Fibroblast of lung (primary cell): ENCODE results near the gene KCNJ6. TPM values are rescaled to one million over a fixed set of nuclear protein-coding genes. Genes with fewer than 3 reads are reported as not detected.

Experiments used
- DNase-seq, 2 donors: peaks; one replicate each; pipeline versions ENCODE4 v3.0.0 to v3.0.0-alpha.2; 2010; ENCODE audit warnings: low read depth in 2 of 2
- H2AFZ ChIP-seq: 2 replicates; pipeline ENCODE4 v1.5.1; 2012; ENCODE audit warnings: low read length, control low read depth, inconsistent platforms
- H3K27ac ChIP-seq: 2 replicates; pipeline ENCODE4 v1.5.1; 2011; ENCODE audit warnings: low read length, control low read depth; ENCODE audit not compliant: insufficient read depth
- H3K27me3 ChIP-seq: 2 replicates; pipeline ENCODE4 v1.5.1; 2011; ENCODE audit warnings: mild to moderate bottlenecking, low read length; ENCODE audit not compliant: control insufficient read depth, insufficient read depth
- H3K36me3 ChIP-seq: 2 replicates; pipeline ENCODE4 v1.5.1; 2011; ENCODE audit warnings: low read length; ENCODE audit not compliant: control insufficient read depth, insufficient read depth
- H3K4me1 ChIP-seq: 2 replicates; pipeline ENCODE4 v1.5.1; 2011; ENCODE audit warnings: low read length; ENCODE audit not compliant: control insufficient read depth, insufficient read depth; ENCODE audit errors: extremely low read depth
- H3K4me2 ChIP-seq: 2 replicates; pipeline ENCODE4 v1.5.1; 2011; ENCODE audit warnings: low read length, control low read depth; ENCODE audit not compliant: insufficient read depth; ENCODE audit errors: extremely low read depth
- H3K4me3 ChIP-seq, 4 experiments: fragments of 200-600 bp in 1 of 4; sonication (generic) in 1 of 4; replicated peaks in 1 of 4; 2 replicates each; pipeline ENCODE4 v1.5.1; 2011 to 2016; ENCODE audit warnings: low read length in 4 of 4, low read depth in 3 of 4, mild to moderate bottlenecking in 3 of 4, control low read depth in 2 of 4, inconsistent platforms in 1 of 4, mixed read lengths in 1 of 4; ENCODE audit not compliant: insufficient read depth in 1 of 4; ENCODE audit errors: control extremely low read depth in 1 of 4
- H3K79me2 ChIP-seq: 2 replicates; pipeline ENCODE4 v1.5.1; 2012; ENCODE audit warnings: mild to moderate bottlenecking, low read length, inconsistent platforms; ENCODE audit not compliant: control insufficient read depth, insufficient read depth
- H3K9ac ChIP-seq: 2 replicates; pipeline ENCODE4 v1.5.1; 2011; ENCODE audit warnings: mild to moderate bottlenecking, low read length, control low read depth; ENCODE audit not compliant: insufficient read depth
- H3K9me3 ChIP-seq: 2 replicates; pipeline ENCODE4 v1.5.1; 2012; ENCODE audit warnings: low read depth, low read length; ENCODE audit not compliant: control insufficient read depth, insufficient read depth
- H4K20me1 ChIP-seq: 2 replicates; pipeline ENCODE4 v1.5.1; 2011; ENCODE audit warnings: low read length; ENCODE audit not compliant: control insufficient read depth, insufficient read depth; ENCODE audit errors: extremely low read depth
- CTCF ChIP-seq, 2 donors: IDR thresholded peaks in 1 of 2; conservative IDR thresholded peaks in 1 of 2; 1 replicate in 1 of 2; 2 replicates in 1 of 2; pipeline ENCODE4 v1.5.1; 2011 to 2012; ENCODE audit warnings: low read length in 2 of 2, control low read depth in 1 of 2, inconsistent platforms in 1 of 2, low read depth in 1 of 2, mild to moderate bottlenecking in 1 of 2
- EZH2 ChIP-seq: IDR thresholded peaks from 2 replicates; pipeline ENCODE4 v1.5.1; 2012; ENCODE audit warnings: low read length, control low read depth, mild to moderate bottlenecking; ENCODE audit errors: missing control alignments
- polyA plus RNA-seq, 2 donors: library from polyadenylated mRNA; depleted of rRNA in 1 of 2; stranded (reverse) in 1 of 2; unstranded in 1 of 2; fragments of >200 nt; gene quantifications; 2 replicates each; pipeline ENCODE4 v1.2.1, GENCODE V29; 2011 to 2012; ENCODE audit warnings: missing spikeins in 1 of 2
- total RNA-seq: library from RNA; depleted of rRNA; stranded (reverse); fragments of >200 nt; gene quantifications from 2 replicates; pipeline ENCODE4 v1.2.1, GENCODE V29; 2014

Gene KCNJ6
- total and polyA plus RNA-seq, 2 donors (not counting 1 experiment from before 2014, with no cell fraction given), result under 0.01 to 7.6 TPM

DNA sequence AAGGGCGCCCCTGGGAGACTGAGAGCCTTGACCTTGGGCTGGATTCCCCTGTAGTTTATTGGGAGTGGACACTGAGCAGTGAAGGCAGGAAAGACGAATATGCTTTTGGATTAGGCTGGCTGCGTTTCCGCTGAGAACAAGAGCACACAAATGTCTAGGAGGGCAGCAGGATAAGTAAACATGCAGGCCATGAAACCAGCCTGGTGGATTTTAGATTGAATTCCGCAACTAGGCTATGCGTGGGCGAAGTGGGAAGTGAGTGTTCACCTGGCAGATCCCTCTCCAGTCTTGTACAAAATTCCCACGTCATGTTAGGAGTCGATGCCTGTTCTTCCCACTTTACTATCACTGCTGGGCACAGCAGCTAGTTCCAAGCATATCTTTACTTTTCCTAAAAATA lies 21.4 kb upstream of the KCNJ6 start:
- Histone ChIP-seq H3K4me3 (no peak overlapping the region), H4K20me1 (no peaks in the 10 kb centered on the region), H3K4me2 (no peak overlapping the region), H3K9me3 (no peaks in the 10 kb centered on the region), H3K4me1 (no peaks in the 10 kb centered on the region), H3K36me3 (no peaks in the 10 kb centered on the region), H3K79me2 (no peaks in the 10 kb centered on the region), H3K27me3 (no peaks in the 10 kb centered on the region), H3K27ac (no peak overlapping the region), H3K9ac (no peak overlapping the region), H2AFZ (no peak overlapping the region)
- DNase-seq, result no peak
- TF ChIP-seq CTCF (conservative IDR thresholded peaks at IDR 0.05 in 1 of 2, IDR thresholded peaks at IDR 0.05 in 1 of 2; ENCODE audit: low read depth in 1 of 2, low read length in 2 of 2) (no peak), EZH2 (no peak)

DNA sequence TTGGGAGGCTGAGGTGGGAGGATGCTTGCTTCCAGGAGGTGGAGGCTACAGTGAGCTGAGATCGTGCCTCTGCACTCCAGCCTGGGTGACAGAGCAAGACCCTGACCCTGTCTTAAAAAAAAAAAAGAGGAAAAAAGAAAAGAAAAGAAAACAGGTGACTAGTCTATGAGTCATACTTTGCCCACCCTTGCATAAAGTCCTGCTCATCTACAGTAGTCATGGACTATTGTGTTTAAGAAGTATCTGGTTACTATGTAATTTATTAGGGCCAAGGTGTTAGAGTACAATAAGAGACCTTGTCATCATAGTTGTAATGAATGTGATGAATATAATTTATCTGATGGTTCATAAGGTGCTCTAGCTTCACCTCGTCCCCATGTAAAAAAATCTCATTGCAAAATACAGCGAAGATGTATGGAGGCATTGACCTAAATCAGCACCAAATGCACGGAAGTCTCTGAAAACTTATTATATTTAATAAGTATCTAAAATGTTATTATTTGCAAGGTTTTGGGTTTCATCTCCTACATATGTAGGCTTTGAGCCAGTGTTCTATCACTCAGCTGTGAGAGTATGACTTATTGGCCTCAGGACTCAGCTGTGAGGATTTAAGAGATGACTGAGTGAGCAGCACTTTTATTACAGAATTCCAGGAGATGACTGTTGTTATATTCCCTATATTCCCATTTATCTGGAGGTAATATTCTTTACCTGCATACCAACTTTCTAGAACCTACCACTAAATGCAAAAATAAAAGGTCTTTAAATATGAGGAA lies 19.9 kb upstream of the KCNJ6 start:
- Histone ChIP-seq H3K4me1 (no peaks in the 10 kb centered on the region), H4K20me1 (no peaks in the 10 kb centered on the region), H3K9me3 (no peaks in the 10 kb centered on the region), H2AFZ (no peak overlapping the region), H3K27ac (no peak overlapping the region), H3K36me3 (no peaks in the 10 kb centered on the region), H3K9ac (no peak overlapping the region), H3K79me2 (no peaks in the 10 kb centered on the region), H3K27me3 (no peaks in the 10 kb centered on the region), H3K4me2 (no peak overlapping the region), H3K4me3 (no peak overlapping the region)
- DNase-seq, result no peak
- TF ChIP-seq CTCF (conservative IDR thresholded peaks at IDR 0.05 in 1 of 2, IDR thresholded peaks at IDR 0.05 in 1 of 2; ENCODE audit: low read depth in 1 of 2, low read length in 2 of 2) (no peak), EZH2 (no peak)

- H3K79me2 ChIP-seq, result no peaks in the 10 kb centered on the region
- H3K9me3 ChIP-seq, result no peaks in the 10 kb centered on the region
- no peak for DNase-seq
- H3K4me2 ChIP-seq, result no peak overlapping the region
- H3K4me1 ChIP-seq, result no peaks in the 10 kb centered on the region
- TF ChIP-seq CTCF (conservative IDR thresholded peaks at IDR 0.05 in 1 of 2, IDR thresholded peaks at IDR 0.05 in 1 of 2; ENCODE audit: low read depth in 1 of 2, low read length in 2 of 2), result no peak
- no peak for TF ChIP-seq EZH2
- no peak overlapping the region for H3K9ac ChIP-seq
- no peak overlapping the region for H3K27ac ChIP-seq
- H3K4me3 ChIP-seq, result no peak overlapping the region
- no peaks in the 10 kb centered on the region for H3K36me3 ChIP-seq
- H2AFZ ChIP-seq, result no peak overlapping the region
- H3K27me3 ChIP-seq, result no peaks in the 10 kb centered on the region
- no peaks in the 10 kb centered on the region for H4K20me1 ChIP-seq
Measured at GRCh38 chr21:37932936-37933335, 16.7 kb upstream of the KCNJ6 start.
